Left lung (tissue), 10 donors: ENCODE data around the gene GABRD. TPM values are rescaled to one million over a fixed set of nuclear protein-coding genes. Genes with fewer than 3 reads are reported as not detected.
A peak's percentile ranks its signal among the peaks of the same experiment; 100 is the strongest.

Experiments used
- ATAC-seq: fragments of 200-7000 bp; cut with Tn5 transposase; one replicate; pipeline ENCODE4 v1.9.1; 2020; ENCODE audit warnings: moderate library complexity
- DNase-seq, 4 donors: peaks; one replicate each; pipeline ENCODE4 v3.0.0-alpha.2; 2013 to 2020
- H3K27ac ChIP-seq, 2 donors: fragments of 200-600 bp; sonication (generic) in 1 of 2; one replicate each; pipeline versions ENCODE4 v1.5.0 to v1.8.0; 2020 to 2021
- H3K27me3 ChIP-seq, 2 donors: fragments of 200-600 bp; sonication (generic) in 1 of 2; one replicate each; pipeline versions ENCODE4 v1.5.0 to v1.8.0; 2020 to 2021
- H3K36me3 ChIP-seq, 2 donors: fragments of 200-600 bp; sonication (generic) in 1 of 2; one replicate each; pipeline versions ENCODE4 v1.5.0 to v1.8.0; 2020 to 2021
- H3K4me1 ChIP-seq, 2 donors: fragments of 200-600 bp; one replicate each; pipeline ENCODE4 v1.8.0; 2021
- H3K4me3 ChIP-seq, 2 donors: fragments of 200-600 bp; sonication (generic) in 1 of 2; one replicate each; pipeline versions ENCODE4 v1.5.0 to v1.8.0; 2020 to 2021; ENCODE audit warnings: mild to moderate bottlenecking in 1 of 2
- H3K9me3 ChIP-seq, 2 donors: fragments of 200-600 bp; sonication (generic) in 1 of 2; one replicate each; pipeline versions ENCODE4 v1.5.0 to v1.8.0; 2020 to 2021
- CTCF ChIP-seq, 2 donors: fragments of 200-600 bp; sonication (generic) in 1 of 2; IDR thresholded peaks; one replicate each; pipeline versions ENCODE4 v1.5.0 to v1.8.0; 2021; ENCODE audit warnings: antibody characterized with exemption in 2 of 2
- intact Hi-C, 2 donors: fragments of 100-400 bp; cut with DNase I; formaldehyde crosslinking; loops; one replicate each; pipeline versions ENCODE4 v1.11.2 to v1.14.2; 2022
- polyA plus RNA-seq, 6 donors: library from polyadenylated mRNA; unstranded; fragments of 120-200 nt; gene quantifications; one replicate each; pipeline ENCODE4 v1.2.1, GENCODE V29; 2013; ENCODE audit not compliant: insufficient read length in 6 of 6
- total RNA-seq, 2 donors: library from RNA; stranded (reverse); fragmentation: NEBNext Ultra II Directional; extraction: Animal tissue kit (Norgen Biotek cat#: 25700); gene quantifications; one replicate each; pipeline ENCODE4 v1.2.1, GENCODE V29; 2021
- donor health status: DM: no; HTN: yes; CAD: no.
- donor health status: DM: no; HTN: no; CAD: no.

GABRD gene
- total and polyA plus RNA-seq, 8 donors, result 0.31 to 14.2 (median 9.3) TPM

- DNase-seq (peak in 1 of 4 donors; percentile 57), ATAC-seq (no peak)
- Histone ChIP-seq H3K4me3 (no peak overlapping the region), H3K27ac (no peak overlapping the region), H3K36me3 (peaks cover 0 to 23% of the 10 kb centered on the region in 2 donors), H3K4me1 (peaks cover 3% of the 10 kb centered on the region in 2 donors), H3K9me3 (no peaks in the 10 kb centered on the region), H3K27me3 (peaks cover 0 to 2% of the 10 kb centered on the region in 2 donors)
- TF ChIP-seq CTCF (IDR thresholded peaks at IDR 0.05), result no peak
- intact Hi-C loops, result no loop called here
These were observed 37.9 kb downstream of the GABRD start for GRCh38 chr1:2056955-2057590.

- intact Hi-C loops, result no loop called here
These were observed 40.3 kb downstream of the GABRD start for GRCh38 chr1:2059290-2059953.

GRCh38 chr1:2060072-2060471, 40.9 kb downstream of the GABRD start:
- Histone ChIP-seq H3K36me3 (peaks cover 0 to 28% of the 10 kb centered on the region in 2 donors), H3K27ac (peak overlapping the region; percentile 60 to 61), H3K9me3 (peaks cover 0 to 4% of the 10 kb centered on the region in 2 donors), H3K4me1 (peaks cover 0 to 3% of the 10 kb centered on the region in 2 donors), H3K27me3 (no peaks in the 10 kb centered on the region), H3K4me3 (no peak overlapping the region)
- intact Hi-C loops, result no loop called here
- DNase-seq (peak in 1 of 4 donors; percentile 81), ATAC-seq (peak; percentile 71)
- TF ChIP-seq CTCF (IDR thresholded peaks at IDR 0.05), result no peak

More at GRCh38 chr1:2059290-2059953, 40.3 kb downstream of the GABRD start:
- Histone ChIP-seq H3K27ac (no peak overlapping the region), H3K4me1 (peaks cover 0 to 3% of the 10 kb centered on the region in 2 donors), H3K36me3 (peaks cover 0 to 28% of the 10 kb centered on the region in 2 donors), H3K27me3 (no peaks in the 10 kb centered on the region), H3K4me3 (no peak overlapping the region), H3K9me3 (no peaks in the 10 kb centered on the region)
- DNase-seq (peak in 1 of 4 donors; percentile 68), ATAC-seq (no peak)
- TF ChIP-seq CTCF (IDR thresholded peaks at IDR 0.05), result no peak

- TF ChIP-seq CTCF (IDR thresholded peaks at IDR 0.05), result no peak
- ATAC-seq, result peak; percentile 36
- Histone ChIP-seq H3K27me3 (no peaks in the 10 kb centered on the region), H3K27ac (peak overlapping the region; percentile 60 to 61), H3K4me3 (no peak overlapping the region), H3K4me1 (peaks cover 0 to 3% of the 10 kb centered on the region in 2 donors), H3K36me3 (peaks cover 0 to 28% of the 10 kb centered on the region in 2 donors), H3K9me3 (peaks cover 0 to 4% of the 10 kb centered on the region in 2 donors)
- DNase-seq, result peak in 1 of 4 donors; percentile 78
- intact Hi-C loops, result no loop called here
These were observed 41.4 kb downstream of the GABRD start for GRCh38 chr1:2060535-2060934.

- H3K27ac ChIP-seq, result peak overlapping the region; percentile 60 to 61
- H3K4me1 ChIP-seq, result peaks cover 0 to 3% of the 10 kb centered on the region in 2 donors
- H3K36me3 ChIP-seq, result peaks cover 0 to 25% of the 10 kb centered on the region in 2 donors
- peaks cover 0 to 4% of the 10 kb centered on the region in 2 donors for H3K9me3 ChIP-seq
- intact Hi-C loops, result no loop called here
- DNase-seq (peak in 2 of 4 donors; percentile 81 to 89), ATAC-seq (peak; percentile 89)
- H3K4me3 ChIP-seq, result no peak overlapping the region
- H3K27me3 ChIP-seq, result no peaks in the 10 kb centered on the region
- TF ChIP-seq CTCF (IDR thresholded peaks at IDR 0.05), result no peak
These were observed 42.1 kb downstream of the GABRD start for GRCh38 chr1:2061065-2061778.
